K562 (cell line): Measurements from ENCODE around the gene KRTCAP2. TPM values are rescaled to one million over a fixed set of nuclear protein-coding genes. Genes with fewer than 3 reads are reported as not detected.

Source experiments
- KLF6 ChIP-seq: fragments of 250-450 bp; sonication (Bioruptor Pico); IDR thresholded peaks from 2 replicates; pipeline ENCODE4 v1.4.0; 2020; ENCODE audit warnings: mild to moderate bottlenecking, moderate library complexity, borderline replicate concordance
- MEF2D ChIP-seq: conservative IDR thresholded peaks from 2 replicates; pipeline ENCODE4 v1.6.1; 2016; ENCODE audit warnings: low read depth, missing genetic modification characterization, missing compliant biosample characterization
- MTA2 ChIP-seq: fragments of 450-650 bp; IDR thresholded peaks from 2 replicates; pipeline ENCODE4 v1.6.1; 2016; ENCODE audit warnings: low read depth
- MYNN ChIP-seq, 2 experiments: sonication (generic); formaldehyde crosslinking in 1 of 2; IDR thresholded peaks; 2 replicates each; pipeline versions ENCODE4 v1.5.0 to v1.6.1; 2016 to 2020; ENCODE audit warnings: antibody characterized with exemption in 1 of 2, missing genetic modification reagents in 1 of 2
- NR2C2 ChIP-seq, 2 experiments: fragments of 200-800 bp in 1 of 2; sonication (Bioruptor generic) in 1 of 2; sonication (generic) in 1 of 2; formaldehyde crosslinking in 1 of 2; IDR thresholded peaks; 2 replicates each; pipeline versions ENCODE4 v1.6.1 to v1.8.0; 2016 to 2022; ENCODE audit warnings: mild to moderate bottlenecking in 1 of 2, missing compliant biosample characterization in 1 of 2, missing genetic modification characterization in 1 of 2, missing genetic modification reagents in 1 of 2
- POLR3A ChIP-seq: IDR thresholded peaks from 2 replicates; pipeline ENCODE4 v1.6.1; 2011; ENCODE audit warnings: borderline replicate concordance, mild to moderate bottlenecking, moderate library complexity; ENCODE audit not compliant: insufficient read length, insufficient read depth; ENCODE audit errors: extremely low read depth
- RNF2 ChIP-seq: sonication (generic); IDR thresholded peaks from 2 replicates; pipeline ENCODE4 v1.6.1; 2016
- WHSC1 ChIP-seq: IDR thresholded peaks from one replicate; pipeline ENCODE4 v1.6.1; 2012; ENCODE audit warnings: low read length, control low read depth, inconsistent platforms
- ZBTB7A ChIP-seq: IDR thresholded peaks from 2 replicates; pipeline ENCODE4 v1.6.1; 2011; ENCODE audit warnings: low read depth, mild to moderate bottlenecking, low read length, moderate library complexity, borderline replicate concordance; ENCODE audit not compliant: control insufficient read depth
- polyA plus RNA-seq, 8 experiments: library from polyadenylated mRNA; depleted of rRNA in 4 of 8; stranded (reverse) in 5 of 8; unstranded in 3 of 8; fragments of >200 nt; fragmentation: Nextera tagmentation in 2 of 8; fragmentation: Illumina TruSeq in 1 of 8; extraction: Ambion mirVana in 2 of 8; extraction: Trizol in 1 of 8; gene quantifications; 2 replicates each; pipeline versions ENCODE4 v1.2.1 to v1.2.3, GENCODE V29; 2011 to 2014; ENCODE audit warnings: inconsistent platforms in 1 of 8, missing spikeins in 1 of 8
- total RNA-seq, 7 experiments: library from RNA; depleted of rRNA in 6 of 7; stranded (reverse); fragments of >200 nt in 6 of 7; fragmentation: Illumina TruSeq in 2 of 7; extraction: Trizol in 2 of 7; gene quantifications; 2 replicates each; pipeline versions ENCODE4 v1.2.1 to v1.2.3, GENCODE V29; 2011 to 2021; ENCODE audit warnings: low replicate concordance in 1 of 7
- TF ChIP-seq, protein P1 (sequence below), 2 experiments: fragments of 150-350 bp in 1 of 2; IDR thresholded peaks; 2 replicates each; pipeline ENCODE4 v1.6.1; 2012 to 2016; ENCODE audit warnings: low read depth in 2 of 2, low read length in 2 of 2, mild to moderate bottlenecking in 1 of 2, moderate library complexity in 1 of 2
- TF ChIP-seq, protein P2 (sequence below): IDR thresholded peaks from 2 replicates; pipeline ENCODE4 v1.6.1; 2016; ENCODE audit warnings: missing genetic modification characterization, missing compliant biosample characterization

The KRTCAP2 gene
- total and polyA plus RNA-seq, 9 of the 15 experiments (the other 6 are each of a cell fraction or from before 2014, with no cell fraction given), result 126 to 436 (median 244) TPM

DNA sequence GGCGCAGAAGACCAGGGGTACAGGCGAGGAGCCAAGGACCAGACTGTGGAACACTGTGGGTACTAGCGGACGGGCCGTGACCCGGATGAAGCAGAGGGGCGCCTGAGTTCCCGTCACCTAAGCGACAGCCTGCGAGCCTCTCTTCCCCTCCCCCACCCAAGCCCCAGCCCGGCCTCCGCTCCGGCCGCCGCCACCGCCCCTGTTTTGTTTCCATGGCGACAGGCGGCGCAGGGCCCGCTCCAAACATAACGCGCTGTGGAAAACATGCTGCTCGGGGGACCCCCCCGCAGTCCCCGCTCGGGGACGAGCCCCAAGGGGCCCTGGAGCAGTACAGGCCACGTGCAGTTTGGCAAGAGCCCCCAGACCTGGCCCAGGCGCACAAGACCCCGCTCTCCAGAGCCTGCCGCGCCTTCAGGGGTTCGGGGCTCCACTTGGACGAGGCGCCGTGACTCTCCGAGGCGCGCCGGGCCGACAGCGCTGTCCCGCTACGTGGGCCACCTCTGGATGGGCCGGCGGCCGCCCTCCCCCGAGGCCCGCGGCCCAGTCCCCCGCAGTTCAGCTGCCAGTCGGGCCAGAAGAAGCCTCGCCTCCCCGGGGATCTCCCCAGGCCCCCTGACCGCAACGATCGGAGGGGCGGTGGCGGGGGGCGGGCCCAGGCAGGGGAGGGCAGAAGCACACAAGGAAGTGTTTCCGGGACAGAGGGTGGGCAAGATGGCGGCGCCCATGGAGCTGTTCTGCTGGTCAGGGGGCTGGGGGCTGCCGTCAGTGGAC, 35.6 kb upstream of the KRTCAP2 start, which contains the start of gene MTX1 (continued):
- TF ChIP-seq WHSC1 (no peak), MTA2 (peak; percentile 41), MEF2D (tag) (no peak), POLR3A (no peak), ZBTB7A (peak; percentile 88), RNF2 (peak; percentile 80), MYNN (IDR thresholded peaks at IDR 0.05) (0 out of 2 replicates have a peak, but pooled peaks have one; percentile 36), MYNN (CRISPR knock-in tag; IDR thresholded peaks at IDR 0.05) (no peak), KLF6 (no peak), NR2C2 (CRISPR knock-in tag; IDR thresholded peaks at IDR 0.05) (peak; percentile 96), NR2C2 (tag; IDR thresholded peaks at IDR 0.05) (peak; percentile 100)
- TF ChIP-seq, protein P1, sequence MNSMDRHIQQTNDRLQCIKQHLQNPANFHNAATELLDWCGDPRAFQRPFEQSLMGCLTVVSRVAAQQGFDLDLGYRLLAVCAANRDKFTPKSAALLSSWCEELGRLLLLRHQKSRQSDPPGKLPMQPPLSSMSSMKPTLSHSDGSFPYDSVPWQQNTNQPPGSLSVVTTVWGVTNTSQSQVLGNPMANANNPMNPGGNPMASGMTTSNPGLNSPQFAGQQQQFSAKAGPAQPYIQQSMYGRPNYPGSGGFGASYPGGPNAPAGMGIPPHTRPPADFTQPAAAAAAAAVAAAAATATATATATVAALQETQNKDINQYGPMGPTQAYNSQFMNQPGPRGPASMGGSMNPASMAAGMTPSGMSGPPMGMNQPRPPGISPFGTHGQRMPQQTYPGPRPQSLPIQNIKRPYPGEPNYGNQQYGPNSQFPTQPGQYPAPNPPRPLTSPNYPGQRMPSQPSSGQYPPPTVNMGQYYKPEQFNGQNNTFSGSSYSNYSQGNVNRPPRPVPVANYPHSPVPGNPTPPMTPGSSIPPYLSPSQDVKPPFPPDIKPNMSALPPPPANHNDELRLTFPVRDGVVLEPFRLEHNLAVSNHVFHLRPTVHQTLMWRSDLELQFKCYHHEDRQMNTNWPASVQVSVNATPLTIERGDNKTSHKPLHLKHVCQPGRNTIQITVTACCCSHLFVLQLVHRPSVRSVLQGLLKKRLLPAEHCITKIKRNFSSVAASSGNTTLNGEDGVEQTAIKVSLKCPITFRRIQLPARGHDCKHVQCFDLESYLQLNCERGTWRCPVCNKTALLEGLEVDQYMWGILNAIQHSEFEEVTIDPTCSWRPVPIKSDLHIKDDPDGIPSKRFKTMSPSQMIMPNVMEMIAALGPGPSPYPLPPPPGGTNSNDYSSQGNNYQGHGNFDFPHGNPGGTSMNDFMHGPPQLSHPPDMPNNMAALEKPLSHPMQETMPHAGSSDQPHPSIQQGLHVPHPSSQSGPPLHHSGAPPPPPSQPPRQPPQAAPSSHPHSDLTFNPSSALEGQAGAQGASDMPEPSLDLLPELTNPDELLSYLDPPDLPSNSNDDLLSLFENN (IDR thresholded peaks at IDR 0.05; ENCODE audit: low read depth in 2 of 2, low read length in 2 of 2), result 0 out of 4 replicates have a peak, but pooled peaks of 1 of the 2 experiments have one; percentile 14
- TF ChIP-seq, protein P2, sequence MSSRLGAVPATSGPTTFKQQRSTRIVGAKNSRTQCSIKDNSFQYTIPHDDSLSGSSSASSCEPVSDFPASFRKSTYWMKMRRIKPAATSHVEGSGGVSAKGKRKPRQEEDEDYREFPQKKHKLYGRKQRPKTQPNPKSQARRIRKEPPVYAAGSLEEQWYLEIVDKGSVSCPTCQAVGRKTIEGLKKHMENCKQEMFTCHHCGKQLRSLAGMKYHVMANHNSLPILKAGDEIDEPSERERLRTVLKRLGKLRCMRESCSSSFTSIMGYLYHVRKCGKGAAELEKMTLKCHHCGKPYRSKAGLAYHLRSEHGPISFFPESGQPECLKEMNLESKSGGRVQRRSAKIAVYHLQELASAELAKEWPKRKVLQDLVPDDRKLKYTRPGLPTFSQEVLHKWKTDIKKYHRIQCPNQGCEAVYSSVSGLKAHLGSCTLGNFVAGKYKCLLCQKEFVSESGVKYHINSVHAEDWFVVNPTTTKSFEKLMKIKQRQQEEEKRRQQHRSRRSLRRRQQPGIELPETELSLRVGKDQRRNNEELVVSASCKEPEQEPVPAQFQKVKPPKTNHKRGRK (tag), result no peak
